HEK293 (cell line): ENCODE results near the gene WNT7B.

Source experiments
- CTCF ChIA-PET: fragments of 350-600 bp; formaldehyde crosslinking; extraction: SDS; loops from one replicate; lab custom pipeline; 2021; ENCODE audit warnings: antibody characterized with exemption; lab: Yijun Ruan, JAX
- POLR2A ChIA-PET: fragments of 300-600 bp; formaldehyde crosslinking; extraction: SDS; loops from one replicate; lab custom pipeline; 2020; ENCODE audit warnings: antibody characterized with exemption, inconsistent platforms; lab: Yijun Ruan, JAX
- H3K27ac ChIP-seq: fragments of 200-500 bp; sonication (Bioruptor generic); 2 replicates; pipeline ENCODE4 v1.5.1; 2014; ENCODE audit warnings: low read depth, low read length, control low read depth, inconsistent platforms; ENCODE audit errors: extremely low read depth
- H3K36me3 ChIP-seq, 2 experiments: fragments of 200-500 bp in 1 of 2; sonication (Bioruptor generic) in 1 of 2; 1 replicate in 1 of 2; 2 replicates in 1 of 2; pipeline ENCODE4 v1.5.1; 2014 to 2017; ENCODE audit warnings: inconsistent platforms in 2 of 2, low read length in 2 of 2; ENCODE audit not compliant: control insufficient read depth in 2 of 2, insufficient read depth in 1 of 2
- H3K4me1 ChIP-seq: fragments of 200-500 bp; sonication (Bioruptor generic); 2 replicates; pipeline ENCODE4 v1.5.1; 2014; ENCODE audit warnings: mild to moderate bottlenecking, low read length, inconsistent platforms; ENCODE audit not compliant: control insufficient read depth, insufficient read depth
- H3K4me3 ChIP-seq: 2 replicates; pipeline ENCODE4 v1.5.1; 2011; ENCODE audit warnings: low read depth, mild to moderate bottlenecking, control low read depth, low read length, moderate library complexity
- H3K9me3 ChIP-seq: fragments of 200-500 bp; sonication (Bioruptor generic); 2 replicates; pipeline ENCODE4 v1.5.1; 2014; ENCODE audit warnings: low read depth, low read length, inconsistent platforms; ENCODE audit not compliant: control insufficient read depth, insufficient read depth
- CTCF ChIP-seq: fragments of 450-650 bp; formaldehyde crosslinking; IDR thresholded peaks from 2 replicates; pipeline ENCODE4 v1.5.1; 2016; ENCODE audit warnings: missing biosample characterization, missing genetic modification characterization
- OSR2 ChIP-seq: fragments of 450-650 bp; formaldehyde crosslinking; IDR thresholded peaks from 2 replicates; pipeline ENCODE4 v1.5.1; 2016; ENCODE audit warnings: missing biosample characterization, missing genetic modification characterization
- PRDM1 ChIP-seq: fragments of 450-650 bp; formaldehyde crosslinking; IDR thresholded peaks from 2 replicates; pipeline ENCODE4; 2016; ENCODE audit warnings: missing biosample characterization, missing genetic modification characterization
- PRDM2 ChIP-seq: fragments of 450-650 bp; formaldehyde crosslinking; IDR thresholded peaks from 2 replicates; pipeline ENCODE4 v1.5.1; 2016; ENCODE audit warnings: missing biosample characterization, missing genetic modification characterization, borderline replicate concordance
- PRDM4 ChIP-seq: fragments of 450-650 bp; formaldehyde crosslinking; IDR thresholded peaks from 2 replicates; pipeline ENCODE4 v1.5.1; 2017; ENCODE audit warnings: missing biosample characterization, missing genetic modification characterization
- RBAK ChIP-seq: fragments of 450-650 bp; formaldehyde crosslinking; IDR thresholded peaks from 2 replicates; pipeline ENCODE4 v1.5.1; 2016; ENCODE audit warnings: missing biosample characterization, missing genetic modification characterization
- SALL2 ChIP-seq: fragments of 450-650 bp; formaldehyde crosslinking; IDR thresholded peaks from 2 replicates; pipeline ENCODE4 v1.5.0; 2017; ENCODE audit warnings: missing biosample characterization, mild to moderate bottlenecking, missing genetic modification characterization, borderline replicate concordance
- ZBTB1 ChIP-seq: fragments of 450-650 bp; formaldehyde crosslinking; IDR thresholded peaks from 2 replicates; pipeline ENCODE4 v1.5.1; 2016; ENCODE audit warnings: missing biosample characterization, missing genetic modification characterization
- ZBTB48 ChIP-seq: fragments of 450-650 bp; formaldehyde crosslinking; IDR thresholded peaks from 2 replicates; pipeline ENCODE4 v1.5.1; 2016; ENCODE audit warnings: missing biosample characterization, missing genetic modification characterization
- ZBTB6 ChIP-seq: fragments of 450-650 bp; formaldehyde crosslinking; IDR thresholded peaks from 2 replicates; pipeline ENCODE4 v1.5.1; 2017; ENCODE audit warnings: missing biosample characterization, missing genetic modification characterization
- ZNF473 ChIP-seq: fragments of 450-650 bp; formaldehyde crosslinking; IDR thresholded peaks from 2 replicates; pipeline ENCODE4 v1.5.1; 2017; ENCODE audit warnings: missing biosample characterization, missing genetic modification characterization
- ZNF555 ChIP-seq: fragments of 450-650 bp; formaldehyde crosslinking; conservative IDR thresholded peaks from 2 replicates; pipeline ENCODE4 v1.5.1; 2017; ENCODE audit warnings: missing biosample characterization, mild to moderate bottlenecking, missing genetic modification characterization, inconsistent platforms
- ZNF645 ChIP-seq: fragments of 450-650 bp; formaldehyde crosslinking; IDR thresholded peaks from 2 replicates; pipeline ENCODE4; 2016; ENCODE audit warnings: missing biosample characterization, missing genetic modification characterization
- ZNF654 ChIP-seq: fragments of 450-650 bp; formaldehyde crosslinking; IDR thresholded peaks from 2 replicates; pipeline ENCODE4 v1.5.1; 2016; ENCODE audit warnings: low read depth, missing biosample characterization, missing genetic modification characterization
- ZNF776 ChIP-seq: fragments of 450-650 bp; formaldehyde crosslinking; IDR thresholded peaks from 2 replicates; pipeline ENCODE4 v1.5.0; 2017; ENCODE audit warnings: missing biosample characterization, missing genetic modification characterization, borderline replicate concordance
- ZSCAN18 ChIP-seq: fragments of 450-650 bp; formaldehyde crosslinking; IDR thresholded peaks from 2 replicates; pipeline ENCODE4 v1.5.1; 2016; ENCODE audit warnings: missing biosample characterization, missing genetic modification characterization
- ZSCAN5A ChIP-seq: fragments of 450-650 bp; formaldehyde crosslinking; IDR thresholded peaks from 2 replicates; pipeline ENCODE4 v1.5.1; 2016; ENCODE audit warnings: missing biosample characterization, missing genetic modification characterization

Gene WNT7B

GRCh38 chr22:45877036-45877380, 100.0 kb downstream of the WNT7B start:
- peaks cover 2% of the 10 kb centered on the region for H3K9me3 ChIP-seq
- CTCF ChIA-PET, result interaction anchor here (0.6 to 7.8 kb wide), 3 partner anchors 13 to 101 kb away, joined by 3 to 68 read pairs (median 4); no protein-coding TSS in a partner anchor
- no peaks in the 10 kb centered on the region for H3K4me1 ChIP-seq
- H3K27ac ChIP-seq, result no peak overlapping the region
- TF ChIP-seq ZBTB6 (tag by site-specific recombination) (no peak), ZNF645 (tag by site-specific recombination) (no peak), OSR2 (no peak), ZNF776 (no peak), ZBTB1 (tag by site-specific recombination) (no peak), ZSCAN5A (tag by site-specific recombination) (no peak)
- TF ChIP-seq, all 188 proteins: peak for 0
- POLR2A ChIA-PET, result no interaction called here
- Histone ChIP-seq H3K36me3 (no peaks in the 10 kb centered on the region), H3K4me3 (no peak overlapping the region)

- Histone ChIP-seq H3K36me3 (no peaks in the 10 kb centered on the region), H3K9me3 (peaks cover 2% of the 10 kb centered on the region), H3K4me3 (no peak overlapping the region), H3K27ac (no peak overlapping the region), H3K4me1 (no peaks in the 10 kb centered on the region)
- ChIA-PET POLR2A (no interaction called here), CTCF (interaction anchor here (1.0 to 7.8 kb wide), 2 partner anchors 13 to 102 kb away, joined by 3 to 68 read pairs; no protein-coding TSS in a partner anchor)
- TF ChIP-seq ZNF654 (tag by site-specific recombination), result no peak
- TF ChIP-seq ZNF555 (tag by site-specific recombination), result no peak
- no peak for TF ChIP-seq RBAK (tag by site-specific recombination)
- no peak for TF ChIP-seq PRDM2 (tag by site-specific recombination)
- TF ChIP-seq ZNF473 (tag by site-specific recombination), result no peak
- TF ChIP-seq PRDM4 (tag by site-specific recombination), result no peak
- no peak for TF ChIP-seq ZBTB48 (tag by site-specific recombination)
- TF ChIP-seq ZSCAN18 (tag by site-specific recombination), result no peak
- no peak for TF ChIP-seq SALL2 (tag by site-specific recombination)
- TF ChIP-seq CTCF, result no peak
- TF ChIP-seq PRDM1, result no peak
These were observed 100.6 kb downstream of the WNT7B start for GRCh38 chr22:45876136-45877035.
